ENCODE measurements around the gene WFS1. TPM values are rescaled to one million over a fixed set of nuclear protein-coding genes. Genes with fewer than 3 reads are reported as not detected.

The WFS1 gene
- total RNA-seq, 1 donor from 2014 or later = 97.2 TPM

DNA sequence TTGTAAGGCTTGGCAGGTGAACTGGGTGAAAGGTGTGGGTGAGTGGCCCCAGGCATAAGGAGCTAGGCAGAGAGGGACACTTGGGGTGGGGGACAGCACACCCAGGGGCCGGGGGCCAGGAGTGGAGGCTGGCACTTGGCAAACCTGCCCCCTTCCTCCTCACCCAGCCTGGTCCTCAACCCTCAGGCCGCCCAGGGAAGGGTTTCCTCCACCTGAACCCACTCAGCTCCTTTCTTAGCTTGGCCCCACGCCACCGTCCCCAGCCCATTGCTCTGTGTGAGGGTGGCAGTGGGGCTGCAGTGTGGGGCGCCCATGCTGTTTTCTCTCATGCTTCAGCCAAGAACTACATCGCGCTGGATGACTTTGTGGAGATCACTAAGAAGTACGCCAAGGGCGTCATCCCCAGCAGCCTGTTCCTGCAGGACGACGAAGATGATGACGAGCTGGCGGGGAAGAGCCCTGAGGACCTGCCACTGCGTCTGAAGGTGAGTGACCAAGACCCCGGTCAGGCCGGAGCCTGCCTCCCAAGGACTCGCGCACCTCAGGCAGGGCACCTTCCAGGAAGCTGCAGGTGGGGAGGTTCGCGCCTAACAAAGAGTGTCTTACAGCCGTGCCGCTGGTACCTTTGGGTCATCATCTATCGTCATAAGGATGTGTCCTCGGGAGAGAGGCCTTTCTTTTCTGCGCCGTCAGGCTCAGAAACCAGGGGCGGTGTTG, 25.2 kb downstream of the WFS1 start:
- DNase-seq (ENCODE audit: low spot score) = no peak

DNA sequence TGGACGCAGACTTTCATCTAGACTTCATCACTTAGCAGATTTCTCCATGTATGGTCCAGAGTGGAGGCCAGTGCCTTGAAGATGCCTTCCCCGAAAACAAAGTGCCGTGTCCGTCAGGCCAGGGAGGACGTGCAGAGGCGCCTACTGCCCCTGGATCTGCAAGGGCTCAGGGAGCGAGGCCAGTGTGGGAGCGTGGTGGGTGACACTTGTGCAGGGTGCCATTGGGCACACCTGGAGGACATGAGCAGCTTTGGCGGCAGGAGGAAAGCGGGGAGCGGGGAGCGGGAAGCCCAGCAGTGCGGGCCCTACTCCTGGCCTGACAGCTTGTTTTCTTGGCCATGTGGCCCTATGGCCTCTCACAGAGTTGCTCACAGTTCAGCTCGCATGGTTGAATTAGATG, 25.8 kb downstream of the WFS1 start:
- no peak for DNase-seq (ENCODE audit: low spot score)

DNA sequence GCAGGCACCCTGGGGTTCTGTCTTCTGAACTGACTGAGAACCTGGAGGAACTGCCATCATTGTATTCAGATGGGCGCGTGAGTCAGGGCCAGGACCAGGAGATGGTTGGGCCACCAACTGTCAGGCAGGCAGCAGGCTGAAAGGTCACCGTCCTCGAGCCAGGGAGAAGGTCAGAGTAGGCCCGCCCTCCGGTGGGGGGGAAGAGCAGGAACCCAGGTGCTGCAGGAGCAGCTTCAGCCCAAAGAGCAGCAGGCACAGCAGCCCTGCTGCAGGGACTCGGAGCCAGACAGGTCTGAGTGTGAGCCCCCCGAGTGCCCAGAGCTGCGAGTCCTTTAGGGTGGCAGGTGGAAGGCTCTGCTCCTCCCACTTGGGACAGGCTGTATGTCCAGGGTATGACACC, 26.4 kb downstream of the WFS1 start:
- DNase-seq (ENCODE audit: low spot score) = no peak

- DNase-seq (ENCODE audit: low spot score) = no peak
These were observed 27.7 kb downstream of the WFS1 start for GRCh38 chr4:6297266-6297815.

GRCh38 chr4:6298035-6298434, 28.4 kb downstream of the WFS1 start:
- DNase-seq (ENCODE audit: low spot score) = no peak

- DNase-seq (ENCODE audit: low spot score) = no peak
These were observed 29.2 kb downstream of the WFS1 start for GRCh38 chr4:6298852-6299251.

DNA sequence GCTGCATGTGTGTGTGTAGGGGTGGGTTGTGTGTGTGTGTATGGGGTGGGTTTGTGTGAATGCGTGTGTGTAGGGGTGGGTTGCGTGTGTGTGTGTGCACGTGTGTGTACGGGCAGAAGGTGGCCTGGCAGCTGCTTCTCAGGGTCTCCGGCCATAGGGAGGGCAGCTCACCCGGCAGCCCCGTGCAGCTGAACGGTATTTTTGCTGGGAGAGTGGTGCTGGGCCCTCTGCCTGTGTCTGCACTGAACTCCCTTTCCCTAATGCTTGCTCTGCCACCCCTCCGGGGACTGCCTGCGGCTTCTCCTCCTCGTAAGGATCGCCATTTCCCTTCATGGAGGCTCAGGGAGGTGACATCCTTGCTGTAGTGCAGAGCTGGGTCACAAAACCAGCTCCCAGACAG, 30.2 kb downstream of the WFS1 start:
- DNase-seq (ENCODE audit: low spot score) = no peak

GRCh38 chr4:6300359-6300758, 30.7 kb downstream of the WFS1 start:
- DNase-seq (ENCODE audit: low spot score) = no peak

DNA sequence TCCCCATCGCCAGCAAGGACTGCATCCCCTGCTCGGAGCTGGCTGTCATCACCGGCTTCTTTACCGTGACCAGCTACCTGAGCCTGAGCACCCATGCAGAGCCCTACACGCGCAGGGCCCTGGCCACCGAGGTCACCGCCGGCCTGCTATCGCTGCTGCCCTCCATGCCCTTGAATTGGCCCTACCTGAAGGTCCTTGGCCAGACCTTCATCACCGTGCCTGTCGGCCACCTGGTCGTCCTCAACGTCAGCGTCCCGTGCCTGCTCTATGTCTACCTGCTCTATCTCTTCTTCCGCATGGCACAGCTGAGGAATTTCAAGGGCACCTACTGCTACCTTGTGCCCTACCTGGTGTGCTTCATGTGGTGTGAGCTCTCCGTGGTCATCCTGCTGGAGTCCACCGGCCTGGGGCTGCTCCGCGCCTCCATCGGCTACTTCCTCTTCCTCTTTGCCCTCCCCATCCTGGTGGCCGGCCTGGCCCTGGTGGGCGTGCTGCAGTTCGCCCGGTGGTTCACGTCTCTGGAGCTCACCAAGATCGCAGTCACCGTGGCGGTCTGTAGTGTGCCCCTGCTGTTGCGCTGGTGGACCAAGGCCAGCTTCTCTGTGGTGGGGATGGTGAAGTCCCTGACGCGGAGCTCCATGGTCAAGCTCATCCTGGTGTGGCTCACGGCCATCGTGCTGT, 31.5 kb downstream of the WFS1 start:
- no peak for DNase-seq (ENCODE audit: low spot score)

DNA sequence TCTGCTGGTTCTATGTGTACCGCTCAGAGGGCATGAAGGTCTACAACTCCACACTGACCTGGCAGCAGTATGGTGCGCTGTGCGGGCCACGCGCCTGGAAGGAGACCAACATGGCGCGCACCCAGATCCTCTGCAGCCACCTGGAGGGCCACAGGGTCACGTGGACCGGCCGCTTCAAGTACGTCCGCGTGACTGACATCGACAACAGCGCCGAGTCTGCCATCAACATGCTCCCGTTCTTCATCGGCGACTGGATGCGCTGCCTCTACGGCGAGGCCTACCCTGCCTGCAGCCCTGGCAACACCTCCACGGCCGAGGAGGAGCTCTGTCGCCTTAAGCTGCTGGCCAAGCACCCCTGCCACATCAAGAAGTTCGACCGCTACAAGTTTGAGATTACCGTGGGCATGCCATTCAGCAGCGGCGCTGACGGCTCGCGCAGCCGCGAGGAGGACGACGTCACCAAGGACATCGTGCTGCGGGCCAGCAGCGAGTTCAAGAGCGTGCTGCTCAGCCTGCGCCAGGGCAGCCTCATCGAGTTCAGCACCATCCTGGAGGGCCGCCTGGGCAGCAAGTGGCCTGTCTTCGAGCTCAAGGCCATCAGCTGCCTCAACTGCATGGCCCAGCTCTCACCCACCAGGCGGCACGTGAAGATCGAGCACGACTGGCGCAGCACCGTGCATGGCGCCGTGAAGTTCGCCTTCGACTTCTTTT, 32.2 kb downstream of the WFS1 start:
- DNase-seq (ENCODE audit: low spot score) = no peak

DNA sequence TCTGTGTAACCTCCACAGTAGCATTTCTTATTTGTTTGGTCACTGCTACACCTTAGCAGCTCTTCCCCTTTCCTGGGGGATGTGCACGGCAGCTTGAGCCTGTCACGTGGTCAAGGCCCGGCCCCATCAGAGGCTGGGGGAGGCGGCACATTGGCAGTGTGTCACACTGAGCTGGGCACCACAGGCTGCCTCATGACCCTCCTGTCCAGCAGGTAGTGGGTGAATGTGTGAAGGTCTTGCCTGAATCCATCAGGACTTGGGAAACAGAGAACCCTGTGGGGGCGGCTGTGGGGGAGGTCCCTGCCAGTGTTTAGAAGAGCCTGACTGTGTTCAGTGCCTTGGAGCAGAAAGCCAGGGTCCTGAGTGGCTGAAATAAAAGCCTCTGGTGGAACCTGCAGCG, 33.2 kb downstream of the WFS1 start:
- DNase-seq (ENCODE audit: low spot score) = no peak

DNA sequence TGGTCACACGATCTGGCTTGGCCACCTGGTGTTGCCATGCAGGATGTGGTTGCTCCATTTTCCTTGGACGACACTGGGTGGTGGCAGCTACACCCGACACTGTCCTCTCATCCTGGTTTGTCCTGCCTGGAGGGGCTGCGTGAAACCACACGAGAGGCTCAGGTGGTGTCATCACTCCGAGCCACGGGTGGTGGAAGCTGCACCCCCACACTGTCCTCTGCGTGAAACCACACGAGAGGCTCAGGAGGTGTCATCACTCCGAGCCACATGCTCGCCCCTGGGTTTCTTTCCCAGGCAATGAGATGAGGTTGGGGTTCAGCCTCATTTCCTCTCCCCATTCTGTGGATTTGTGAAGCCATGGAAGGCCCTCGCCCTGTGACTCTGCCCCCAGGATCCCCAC, 34.3 kb downstream of the WFS1 start:
- no peak for DNase-seq (ENCODE audit: low spot score)

- no peak for DNase-seq (ENCODE audit: low spot score)
These were observed 36.6 kb downstream of the WFS1 start for GRCh38 chr4:6306299-6306698.

- no peak for DNase-seq (ENCODE audit: low spot score)
These were observed 37.6 kb downstream of the WFS1 start for GRCh38 chr4:6307230-6307629.

DNA sequence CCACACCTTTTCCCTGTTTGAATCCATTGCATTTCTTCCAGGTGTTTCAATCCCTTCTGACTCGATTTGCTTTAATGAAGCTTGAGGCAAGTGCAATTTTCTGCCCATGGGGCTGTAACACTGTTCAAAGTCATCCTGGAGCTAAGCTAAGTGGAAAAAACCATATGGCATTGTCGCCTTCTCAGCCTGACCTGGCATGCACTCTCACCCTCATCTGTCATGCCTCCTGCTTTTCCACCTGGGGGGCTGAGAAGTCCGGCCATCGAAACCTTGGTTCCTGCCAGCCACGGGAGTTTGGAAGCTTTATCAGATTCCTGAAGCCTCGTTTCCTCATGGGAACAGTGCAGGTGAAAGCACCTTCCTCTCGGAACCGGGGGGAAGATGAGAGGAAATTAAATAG, 38.2 kb downstream of the WFS1 start:
- no peak for DNase-seq (ENCODE audit: low spot score)

DNA sequence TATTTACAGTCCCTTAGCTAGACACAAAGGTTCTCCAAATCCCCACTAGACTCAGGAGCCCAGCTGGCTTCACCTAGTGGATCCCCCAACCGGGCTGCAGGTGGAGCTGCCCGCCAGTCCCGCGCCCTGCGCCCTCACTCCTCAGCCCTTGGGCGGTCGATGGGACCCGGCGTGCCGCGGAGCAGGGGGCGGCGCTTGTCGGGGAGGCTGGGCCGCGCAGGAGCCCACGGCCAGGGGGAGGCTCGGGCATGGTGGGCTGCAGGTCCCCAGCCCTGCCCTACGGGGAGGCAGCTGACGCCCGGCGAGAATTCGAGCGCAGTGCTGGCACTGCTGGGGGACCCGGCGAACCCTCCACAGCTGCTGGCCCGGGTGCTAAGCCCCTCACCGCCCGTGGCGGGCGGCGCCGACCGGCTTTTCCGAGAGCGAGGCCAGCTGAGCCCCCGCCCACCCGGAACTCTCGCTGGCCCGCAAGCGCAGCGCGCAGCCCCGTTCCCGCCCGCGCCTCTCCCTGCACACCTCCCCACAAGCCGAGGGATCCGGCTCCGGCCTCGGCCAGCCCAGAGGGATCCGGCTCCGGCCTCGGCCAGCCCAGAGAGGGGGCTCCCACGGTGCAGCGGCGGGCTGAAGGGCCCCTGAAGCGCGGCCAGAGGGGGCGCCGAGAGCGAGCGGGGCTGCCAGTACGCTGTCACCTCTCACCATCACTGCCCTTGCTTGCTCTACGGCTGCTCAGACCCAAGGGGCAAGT, 39.4 kb downstream of the WFS1 start:
- DNase-seq (ENCODE audit: low spot score) = no peak

DNA sequence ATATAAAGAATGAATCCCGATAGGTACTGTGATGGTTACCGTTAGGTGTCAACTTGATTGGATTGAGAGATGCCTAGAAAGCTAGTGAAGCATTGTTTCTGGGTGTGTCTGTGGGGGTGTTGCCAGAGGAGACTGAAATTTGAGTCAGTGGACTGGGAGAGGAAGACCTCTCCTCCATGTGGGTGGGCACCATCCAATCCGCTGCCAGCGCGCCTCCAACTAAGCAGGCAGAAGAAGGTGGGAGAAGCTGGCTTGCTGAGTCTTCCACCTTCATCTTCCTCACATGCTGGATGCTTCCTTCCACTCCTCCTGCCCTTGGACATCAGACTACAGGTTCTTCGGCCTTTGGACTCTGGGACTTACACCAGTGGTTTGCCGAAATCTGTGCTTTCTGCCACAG, 40.1 kb downstream of the WFS1 start:
- no peak for DNase-seq (ENCODE audit: low spot score)

DNA sequence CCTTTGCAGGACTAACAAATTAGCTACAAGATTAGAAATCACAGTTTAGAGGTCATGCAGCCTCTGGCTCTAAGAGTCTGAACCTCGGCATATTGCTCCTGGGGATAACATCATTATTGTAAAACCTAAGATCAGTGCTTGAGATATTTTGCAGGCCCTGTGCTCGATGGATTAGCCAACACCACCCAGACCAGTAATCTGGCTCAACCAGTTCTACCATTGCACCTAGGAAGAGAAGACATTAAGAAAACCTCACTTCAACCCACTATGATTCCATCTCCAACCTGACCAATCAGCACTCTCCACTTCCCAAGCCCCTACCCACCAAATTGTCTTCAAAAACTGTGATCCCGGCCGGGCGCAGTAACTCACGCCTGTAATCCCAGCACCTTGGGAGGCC, 43.6 kb downstream of the WFS1 start:
- DNase-seq (ENCODE audit: low spot score) = no peak

DNA sequence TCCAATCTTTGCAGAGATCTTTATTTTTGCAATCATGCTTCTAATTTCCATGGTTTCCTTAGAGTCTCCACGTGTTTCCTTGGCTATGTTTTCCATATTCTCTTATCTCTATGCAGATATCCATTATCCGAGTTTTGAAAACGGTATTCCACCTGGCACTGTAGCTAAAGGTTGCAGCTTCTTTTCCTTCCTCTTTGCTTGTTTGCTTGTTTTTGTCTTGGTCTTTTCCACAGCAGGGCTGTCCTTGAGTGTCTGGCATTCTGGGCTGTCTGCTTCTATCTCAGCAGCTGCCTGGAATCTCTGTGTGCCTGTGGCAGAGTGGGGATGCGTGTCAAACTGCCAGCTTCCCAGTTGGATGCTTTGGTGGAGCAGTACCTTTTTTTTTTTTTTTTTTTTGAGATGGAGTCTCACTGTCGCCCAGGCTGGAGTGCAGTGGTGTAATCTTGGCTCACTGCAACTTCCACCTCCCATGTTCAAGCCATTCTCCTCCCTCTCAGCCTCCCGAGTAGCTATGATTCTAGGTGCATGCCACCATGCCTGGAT, 46.9 kb downstream of the WFS1 start:
- no peak for DNase-seq (ENCODE audit: low spot score)

GRCh38 chr4:6318206-6318605, 48.6 kb downstream of the WFS1 start:
- no peak for DNase-seq (ENCODE audit: low spot score)

- no peak for DNase-seq (ENCODE audit: low spot score)
These were observed 50.0 kb downstream of the WFS1 start for GRCh38 chr4:6319530-6320150.
